Right atrium auricular region (tissue), 2 donors: ENCODE results near the gene TENT4B. TPM values are rescaled to one million over a fixed set of nuclear protein-coding genes. Genes with fewer than 3 reads are reported as not detected.

Source experiments
- DNase-seq: peaks from one replicate; pipeline ENCODE4 v3.0.0-alpha.2; 2019; ENCODE audit warnings: low spot score
- H3K27ac ChIP-seq, 2 donors: fragments of 200-600 bp; sonication (generic); 1 replicate in 1 of 2; 2 replicates in 1 of 2; pipeline ENCODE4 v1.5.1; 2016 to 2019
- H3K27me3 ChIP-seq, 2 donors: fragments of 200-600 bp; sonication (generic); one replicate each; pipeline versions ENCODE4 v1.5.1 to v1.6.0; 2017 to 2019
- H3K36me3 ChIP-seq: fragments of 200-600 bp; sonication (generic); one replicate; pipeline ENCODE4 v1.5.1; 2016
- H3K4me1 ChIP-seq, 2 donors: fragments of 200-600 bp; sonication (generic); one replicate each; pipeline versions ENCODE4 v1.5.1 to v1.6.0; 2017 to 2019
- H3K4me3 ChIP-seq, 2 donors: fragments of 200-600 bp; sonication (generic); 1 replicate in 1 of 2; 2 replicates in 1 of 2; pipeline ENCODE4 v1.5.1; 2017 to 2019; ENCODE audit warnings: mild to moderate bottlenecking in 1 of 2, moderate library complexity in 1 of 2
- H3K9me3 ChIP-seq, 2 donors: fragments of 200-600 bp; sonication (generic); one replicate each; pipeline ENCODE4 v1.5.1; 2019
- total RNA-seq, 2 donors: library from RNA; depleted of rRNA; stranded (reverse); fragments of >200 nt; gene quantifications; one replicate each; pipeline ENCODE4 v1.1.0, GENCODE V29; 2016
- TF ChIP-seq, protein P1 (sequence below), 2 donors: fragments of 200-600 bp; sonication (generic); IDR thresholded peaks; one replicate each; pipeline ENCODE4 v1.5.1; 2019; ENCODE audit warnings: antibody characterized with exemption in 2 of 2

TENT4B gene
- total RNA-seq, 2 donors from 2014 or later, result 5.0 to 6.1 TPM

DNA sequence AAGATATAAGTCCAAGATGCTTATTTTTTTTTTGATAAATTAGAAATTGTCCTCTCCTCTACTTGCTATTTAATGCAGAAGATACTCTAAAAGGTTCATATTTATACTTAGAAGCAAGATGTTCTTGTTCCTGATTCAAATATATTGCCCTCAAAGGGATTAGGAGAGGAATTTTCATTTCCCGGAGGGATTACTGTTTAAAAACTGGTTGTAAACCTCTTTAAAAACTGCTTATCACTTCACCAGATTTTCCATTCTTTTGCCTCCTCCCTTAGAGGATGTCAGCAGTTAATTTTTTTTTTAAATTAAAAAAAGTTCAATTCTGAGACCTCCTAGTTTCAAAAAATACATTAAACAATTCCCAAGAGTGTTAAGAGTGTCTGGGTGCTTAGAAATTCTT, 2.8 kb downstream of the TENT4B start:
- no peaks in the 10 kb centered on the region for H3K36me3 ChIP-seq
- H3K4me1 ChIP-seq, result peaks cover 0 to 52% of the 10 kb centered on the region in 2 donors
- H3K9me3 ChIP-seq, result no peaks in the 10 kb centered on the region
- DNase-seq, result no peak
- H3K4me3 ChIP-seq, result peak overlapping the region in 1 of 2 donors; percentile 86
- H3K27me3 ChIP-seq, result no peaks in the 10 kb centered on the region
- H3K27ac ChIP-seq, result no peak overlapping the region
- TF ChIP-seq, protein P1, sequence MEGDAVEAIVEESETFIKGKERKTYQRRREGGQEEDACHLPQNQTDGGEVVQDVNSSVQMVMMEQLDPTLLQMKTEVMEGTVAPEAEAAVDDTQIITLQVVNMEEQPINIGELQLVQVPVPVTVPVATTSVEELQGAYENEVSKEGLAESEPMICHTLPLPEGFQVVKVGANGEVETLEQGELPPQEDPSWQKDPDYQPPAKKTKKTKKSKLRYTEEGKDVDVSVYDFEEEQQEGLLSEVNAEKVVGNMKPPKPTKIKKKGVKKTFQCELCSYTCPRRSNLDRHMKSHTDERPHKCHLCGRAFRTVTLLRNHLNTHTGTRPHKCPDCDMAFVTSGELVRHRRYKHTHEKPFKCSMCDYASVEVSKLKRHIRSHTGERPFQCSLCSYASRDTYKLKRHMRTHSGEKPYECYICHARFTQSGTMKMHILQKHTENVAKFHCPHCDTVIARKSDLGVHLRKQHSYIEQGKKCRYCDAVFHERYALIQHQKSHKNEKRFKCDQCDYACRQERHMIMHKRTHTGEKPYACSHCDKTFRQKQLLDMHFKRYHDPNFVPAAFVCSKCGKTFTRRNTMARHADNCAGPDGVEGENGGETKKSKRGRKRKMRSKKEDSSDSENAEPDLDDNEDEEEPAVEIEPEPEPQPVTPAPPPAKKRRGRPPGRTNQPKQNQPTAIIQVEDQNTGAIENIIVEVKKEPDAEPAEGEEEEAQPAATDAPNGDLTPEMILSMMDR (IDR thresholded peaks at IDR 0.05), result no peak

DNA sequence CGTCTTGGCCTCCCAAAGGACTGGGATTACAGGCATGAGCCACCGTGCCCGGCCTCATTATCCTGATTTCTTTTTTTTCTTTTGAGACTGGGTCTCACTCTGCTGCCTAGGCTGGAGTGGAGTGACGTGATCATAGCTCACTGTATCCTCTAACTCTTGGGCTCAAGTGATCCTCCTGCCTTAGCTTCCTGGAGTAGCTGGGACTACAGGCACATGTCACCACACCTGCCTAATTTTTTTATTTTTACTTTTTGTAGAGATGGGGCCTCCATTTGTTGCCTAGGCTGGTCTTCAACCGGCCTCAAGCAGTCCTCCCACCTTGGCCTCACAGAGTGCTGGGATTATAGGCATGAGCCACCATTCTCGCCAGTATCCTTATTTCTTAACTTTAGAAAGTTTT, 3.5 kb downstream of the TENT4B start:
- Histone ChIP-seq H3K27me3 (no peaks in the 10 kb centered on the region), H3K9me3 (no peaks in the 10 kb centered on the region), H3K27ac (no peak overlapping the region), H3K4me3 (no peak overlapping the region), H3K4me1 (peaks cover 0 to 52% of the 10 kb centered on the region in 2 donors), H3K36me3 (no peaks in the 10 kb centered on the region)
- TF ChIP-seq, protein P1 (IDR thresholded peaks at IDR 0.05), result no peak
- no peak for DNase-seq

DNA sequence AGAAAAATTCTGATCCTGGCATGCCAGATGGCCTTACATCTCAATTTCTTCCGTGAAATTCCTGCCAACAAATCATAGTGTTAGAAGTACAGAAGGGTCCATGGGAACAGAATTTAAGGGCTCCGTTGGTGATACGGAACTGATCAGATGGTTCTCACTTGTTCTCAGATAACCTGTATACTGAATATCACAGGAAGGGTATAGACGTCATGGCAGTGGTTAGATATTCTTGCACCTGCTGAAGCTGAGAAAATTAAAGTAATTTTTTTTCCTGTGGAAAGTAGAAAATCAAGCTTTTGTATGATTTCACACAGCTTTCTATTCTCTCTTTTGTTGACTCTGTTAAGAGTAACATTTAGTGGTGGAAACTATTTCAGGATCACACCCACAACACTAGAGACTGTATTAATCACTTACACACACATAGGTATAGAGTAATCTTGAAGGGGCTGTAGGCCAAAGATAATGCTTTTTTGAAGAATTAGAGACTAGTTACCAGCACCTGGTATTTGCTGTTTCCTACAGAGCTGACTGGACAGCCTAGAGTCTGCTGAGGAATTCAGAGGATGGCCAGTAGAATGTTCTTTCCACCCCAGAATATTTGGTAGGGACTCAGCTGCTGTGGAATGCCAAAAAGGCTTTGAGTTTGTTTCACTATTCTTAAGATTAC, 7.5 kb downstream of the TENT4B start:
- H3K4me3 ChIP-seq, result no peak overlapping the region
- H3K27me3 ChIP-seq, result no peaks in the 10 kb centered on the region
- no peaks in the 10 kb centered on the region for H3K36me3 ChIP-seq
- H3K27ac ChIP-seq, result no peak overlapping the region
- no peaks in the 10 kb centered on the region for H3K9me3 ChIP-seq
- no peak for DNase-seq
- TF ChIP-seq, protein P1 (IDR thresholded peaks at IDR 0.05), result no peak
- peaks cover 0 to 35% of the 10 kb centered on the region in 2 donors for H3K4me1 ChIP-seq

DNA sequence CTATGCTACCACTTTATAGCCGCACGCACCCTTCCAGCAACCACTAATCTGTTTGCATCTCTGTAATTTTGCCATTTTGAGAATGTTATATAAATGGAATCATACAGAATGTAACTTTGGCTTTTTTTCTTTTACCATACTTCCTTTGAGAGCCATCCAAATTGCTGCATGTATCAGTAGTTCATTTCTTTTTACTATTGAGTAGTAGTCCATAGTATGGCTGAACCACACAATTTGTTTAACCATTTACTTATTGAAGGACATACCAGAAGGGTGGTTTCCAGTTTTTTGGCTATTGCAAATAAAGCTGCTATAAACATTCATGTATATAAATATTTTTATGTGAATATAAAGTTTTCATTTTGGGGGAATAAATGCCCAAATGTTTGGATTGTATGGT, 8.8 kb downstream of the TENT4B start:
- Histone ChIP-seq H3K36me3 (no peaks in the 10 kb centered on the region), H3K27me3 (no peaks in the 10 kb centered on the region), H3K4me3 (no peak overlapping the region), H3K27ac (no peak overlapping the region), H3K4me1 (peaks cover 0 to 32% of the 10 kb centered on the region in 2 donors), H3K9me3 (no peaks in the 10 kb centered on the region)
- DNase-seq, result no peak
- TF ChIP-seq, protein P1 (IDR thresholded peaks at IDR 0.05), result no peak

DNA sequence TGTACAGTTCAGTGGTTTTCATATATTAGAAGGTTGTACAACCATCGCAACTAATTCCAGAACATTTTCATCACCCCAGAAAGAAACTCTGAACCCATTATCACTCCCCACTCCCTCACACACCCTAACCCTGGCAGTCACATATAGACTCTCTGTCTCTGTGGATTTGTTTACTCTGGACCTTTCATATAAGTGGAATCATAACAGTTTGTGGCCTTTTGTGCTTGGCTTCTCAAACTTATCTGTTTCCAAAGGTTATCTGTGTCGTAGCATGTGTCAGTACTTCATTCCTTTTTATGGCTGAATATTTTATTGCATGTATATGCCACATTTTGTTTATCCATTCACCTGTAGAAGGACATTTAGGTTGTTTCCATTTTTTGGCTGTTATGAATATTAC, 12.4 kb downstream of the TENT4B start:
- Histone ChIP-seq H3K4me3 (no peak overlapping the region), H3K9me3 (no peaks in the 10 kb centered on the region), H3K27me3 (no peaks in the 10 kb centered on the region), H3K27ac (no peak overlapping the region), H3K4me1 (peaks cover 0 to 23% of the 10 kb centered on the region in 2 donors), H3K36me3 (no peaks in the 10 kb centered on the region)
- DNase-seq, result no peak
- TF ChIP-seq, protein P1 (IDR thresholded peaks at IDR 0.05), result no peak
